ENCODE data around the gene MMP12.

- TF ChIP-seq CTCF (IDR thresholded peaks at IDR 0.05) (no peak), FOXJ3 (CRISPR knock-in tag; IDR thresholded peaks at IDR 0.05; ENCODE audit: borderline replicate concordance) (no peak), ZNF512 (CRISPR knock-in tag; IDR thresholded peaks at IDR 0.05; ENCODE audit: borderline replicate concordance) (no peak), ARID4B (CRISPR knock-in tag; IDR thresholded peaks at IDR 0.05; ENCODE audit: borderline replicate concordance) (no peak), GTF2I (CRISPR knock-in tag; conservative IDR thresholded peaks at IDR 0.05) (no peak), MYBL2 (CRISPR knock-in tag; IDR thresholded peaks at IDR 0.05) (no peak), ZNF416 (CRISPR knock-in tag; IDR thresholded peaks at IDR 0.05) (no peak), JUN (CRISPR knock-in tag; IDR thresholded peaks at IDR 0.05) (no peak), TEAD4 (CRISPR knock-in tag; IDR thresholded peaks at IDR 0.05) (no peak), NFYB (CRISPR knock-in tag; conservative IDR thresholded peaks at IDR 0.05; ENCODE audit: low read depth) (no peak), MAX (CRISPR knock-in tag; IDR thresholded peaks at IDR 0.05) (no peak), NR2C2 (CRISPR knock-in tag; IDR thresholded peaks at IDR 0.05) (no peak), ESRRA (CRISPR knock-in tag; IDR thresholded peaks at IDR 0.05; ENCODE audit: borderline replicate concordance) (no peak), ZNF263 (CRISPR knock-in tag; IDR thresholded peaks at IDR 0.05; ENCODE audit: low read depth) (no peak)
Measured at GRCh38 chr11:102813484-102813883, 61.3 kb downstream of the MMP12 start.
